Measurements from ENCODE around the gene NMNAT2. TPM values are rescaled to one million over a fixed set of nuclear protein-coding genes. Genes with fewer than 3 reads are reported as not detected.

Gene NMNAT2
- 1 to 10 TPM; 1.7 to 2.8 (median 2.4) TPM for total RNA-seq

DNA sequence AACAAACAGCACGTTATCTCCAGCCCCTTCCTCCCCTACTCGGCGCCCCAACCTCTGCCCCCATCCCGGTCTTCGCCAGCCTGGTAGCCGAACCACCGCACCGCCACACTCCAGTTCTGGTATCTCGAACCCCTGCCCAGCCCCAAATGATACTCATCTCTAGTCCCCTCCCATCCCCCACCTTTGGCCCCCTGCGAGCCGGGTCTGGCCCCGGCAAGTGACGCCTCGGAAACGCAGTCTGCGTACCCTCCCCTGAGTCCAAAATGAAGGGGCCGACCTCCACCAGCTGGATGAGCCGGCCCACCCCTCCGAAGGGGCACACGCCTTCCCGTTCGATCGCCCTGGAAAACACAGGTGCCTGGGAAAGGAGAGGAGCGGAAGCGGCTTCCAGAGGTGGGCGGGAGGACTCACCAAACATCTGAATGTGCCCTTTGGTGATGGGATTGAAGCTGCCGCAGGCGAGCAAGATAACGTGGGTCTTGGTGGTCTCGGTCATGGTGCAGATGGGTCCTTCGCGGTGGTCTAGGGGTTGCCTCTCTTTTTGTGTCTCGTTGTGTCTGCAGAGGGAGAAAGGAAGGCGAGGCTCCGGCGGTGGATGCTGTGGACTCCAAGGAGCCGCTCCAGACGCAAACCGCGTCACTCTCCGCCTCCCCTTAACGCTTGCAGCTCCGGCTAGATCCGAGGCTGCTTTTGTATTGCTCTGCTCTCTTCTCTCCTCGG, at the start of gene NMNAT2:
NMNAT2 (minus strand) TSS at position 609 of the 720 bp plus-strand sequence; CDS start at position 496, 113 bp downstream.
- intact Hi-C loops (cut with DNase I), result no loop called here
- no peak within 1 kb of the TSS for H3K27ac ChIP-seq (replicated peaks in 1 of 4)
- no peaks in the 10 kb centered on the region for H3K36me3 ChIP-seq
- peaks cover 4 to 56% (median 19%) of the 10 kb centered on the region in 4 donors for H3K27me3 ChIP-seq
- WGBS, result under 1% methylated on average over 43 of the region's 45 CpGs
- no peaks in the 10 kb centered on the region for H3K9me3 ChIP-seq
- peak within 1 kb of the TSS; percentile 46 to 56 (median 48) for H3K4me3 ChIP-seq
- no peak for TF ChIP-seq POLR2AphosphoS5 (IDR thresholded peaks at IDR 0.05)
- TF ChIP-seq, protein P1, sequence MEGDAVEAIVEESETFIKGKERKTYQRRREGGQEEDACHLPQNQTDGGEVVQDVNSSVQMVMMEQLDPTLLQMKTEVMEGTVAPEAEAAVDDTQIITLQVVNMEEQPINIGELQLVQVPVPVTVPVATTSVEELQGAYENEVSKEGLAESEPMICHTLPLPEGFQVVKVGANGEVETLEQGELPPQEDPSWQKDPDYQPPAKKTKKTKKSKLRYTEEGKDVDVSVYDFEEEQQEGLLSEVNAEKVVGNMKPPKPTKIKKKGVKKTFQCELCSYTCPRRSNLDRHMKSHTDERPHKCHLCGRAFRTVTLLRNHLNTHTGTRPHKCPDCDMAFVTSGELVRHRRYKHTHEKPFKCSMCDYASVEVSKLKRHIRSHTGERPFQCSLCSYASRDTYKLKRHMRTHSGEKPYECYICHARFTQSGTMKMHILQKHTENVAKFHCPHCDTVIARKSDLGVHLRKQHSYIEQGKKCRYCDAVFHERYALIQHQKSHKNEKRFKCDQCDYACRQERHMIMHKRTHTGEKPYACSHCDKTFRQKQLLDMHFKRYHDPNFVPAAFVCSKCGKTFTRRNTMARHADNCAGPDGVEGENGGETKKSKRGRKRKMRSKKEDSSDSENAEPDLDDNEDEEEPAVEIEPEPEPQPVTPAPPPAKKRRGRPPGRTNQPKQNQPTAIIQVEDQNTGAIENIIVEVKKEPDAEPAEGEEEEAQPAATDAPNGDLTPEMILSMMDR (IDR thresholded peaks at IDR 0.05), result no peak
- no peak for TF ChIP-seq EP300 (IDR thresholded peaks at IDR 0.05)
- TF ChIP-seq POLR2A (IDR thresholded peaks at IDR 0.05; ENCODE audit: low read depth), result no peak
- no peak for DNase-seq (ENCODE audit: extremely low spot score)
- peaks cover 19 to 24% (median 22%) of the 10 kb centered on the region in 4 donors for H3K4me1 ChIP-seq

DNA sequence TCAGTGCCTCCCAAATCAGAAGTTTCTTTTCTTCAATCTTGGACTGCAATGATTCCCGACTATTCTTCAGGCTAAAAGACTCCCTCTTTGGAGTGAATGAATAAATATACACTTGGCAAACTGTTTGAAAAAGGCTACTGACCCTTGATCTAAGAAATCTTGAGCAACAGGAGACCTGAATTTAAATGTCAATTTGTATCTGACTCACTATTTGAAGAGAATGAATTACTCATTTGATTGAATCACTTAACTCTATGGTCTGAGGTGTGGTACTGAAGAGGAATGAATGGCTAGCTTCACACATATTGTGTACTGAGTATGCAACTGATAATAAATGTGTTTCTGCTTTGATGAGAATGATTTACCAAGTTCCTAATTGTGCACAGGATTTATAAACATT, 49.5 kb upstream of the NMNAT2 start:
- Histone ChIP-seq H3K4me1 (peaks cover 0 to 6% (median 2%) of the 10 kb centered on the region in 4 donors), H3K9me3 (no peaks in the 10 kb centered on the region), H3K27ac (replicated peaks in 1 of 4) (no peak overlapping the region), H3K4me3 (no peak overlapping the region), H3K27me3 (peaks cover 0 to 6% (median 0%) of the 10 kb centered on the region in 4 donors), H3K36me3 (no peaks in the 10 kb centered on the region)
- 77% methylated on average over 1 of the region's 1 CpG for WGBS
- intact Hi-C loops (cut with DNase I), result no loop called here
- no peak for TF ChIP-seq EP300 (IDR thresholded peaks at IDR 0.05)
- TF ChIP-seq, protein P1 (IDR thresholded peaks at IDR 0.05), result no peak
- DNase-seq (ENCODE audit: extremely low spot score), result no peak

DNA sequence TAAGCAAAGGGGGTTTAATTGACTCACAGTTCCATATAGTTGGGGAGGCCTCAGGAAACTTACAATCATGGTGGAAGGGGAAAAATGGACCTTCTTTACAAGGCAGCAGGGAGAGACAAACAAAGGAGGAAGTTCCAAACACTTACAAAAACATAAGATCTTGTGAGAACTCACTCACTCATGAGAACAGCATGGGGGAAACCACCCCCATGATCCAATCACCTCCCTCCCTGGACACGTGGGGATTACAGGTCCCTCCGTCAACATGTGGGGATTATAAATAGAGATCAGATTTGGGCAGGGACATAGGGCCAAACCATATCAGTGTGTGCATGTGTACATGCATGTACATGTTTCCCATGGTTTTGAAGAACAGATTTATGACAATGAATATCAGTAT, 48.6 kb upstream of the NMNAT2 start:
- no peaks in the 10 kb centered on the region for H3K36me3 ChIP-seq
- no peak overlapping the region for H3K4me3 ChIP-seq
- H3K27ac ChIP-seq (replicated peaks in 1 of 4), result no peak overlapping the region
- peaks cover 0 to 6% (median 0%) of the 10 kb centered on the region in 4 donors for H3K27me3 ChIP-seq
- DNase-seq (ENCODE audit: extremely low spot score), result no peak
- H3K4me1 ChIP-seq, result peaks cover 0 to 6% (median 2%) of the 10 kb centered on the region in 4 donors
- intact Hi-C loops (cut with DNase I), result no loop called here
- TF ChIP-seq, protein P1 (IDR thresholded peaks at IDR 0.05), result no peak
- TF ChIP-seq POLR2A (IDR thresholded peaks at IDR 0.05; ENCODE audit: low read depth) (no peak), POLR2AphosphoS5 (IDR thresholded peaks at IDR 0.05) (no peak), EP300 (IDR thresholded peaks at IDR 0.05) (no peak)
- 51% methylated on average over 2 of the region's 2 CpGs for WGBS
- H3K9me3 ChIP-seq, result no peaks in the 10 kb centered on the region

DNA sequence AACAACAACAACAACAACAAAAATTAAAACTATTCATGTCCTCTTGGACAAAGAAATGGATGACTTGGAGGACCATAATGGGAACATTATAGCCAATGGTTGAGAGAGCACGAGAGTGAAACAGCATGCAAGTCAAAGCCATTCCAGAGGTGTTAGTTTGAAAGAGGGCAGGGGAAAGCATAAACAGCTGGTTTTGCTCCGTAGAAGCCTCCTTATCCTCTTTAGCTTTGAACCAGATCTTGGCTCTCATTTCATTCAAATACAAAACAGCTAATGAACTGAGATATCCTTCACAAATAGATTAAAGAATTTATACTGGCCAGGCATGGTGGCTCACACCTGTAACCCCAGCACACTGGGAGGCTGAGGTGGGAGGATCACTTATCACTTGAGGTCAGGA, 45.4 kb upstream of the NMNAT2 start:
- DNase-seq (ENCODE audit: extremely low spot score), result no peak
- Histone ChIP-seq H3K27ac (replicated peaks in 1 of 4) (no peak overlapping the region), H3K4me3 (no peak overlapping the region), H3K27me3 (peaks cover 0 to 11% (median 0%) of the 10 kb centered on the region in 4 donors), H3K36me3 (no peaks in the 10 kb centered on the region), H3K4me1 (peaks cover 0 to 7% (median 0%) of the 10 kb centered on the region in 4 donors), H3K9me3 (no peaks in the 10 kb centered on the region)
- 71% methylated on average over 2 of the region's 2 CpGs for WGBS
- no peak for TF ChIP-seq POLR2A (IDR thresholded peaks at IDR 0.05; ENCODE audit: low read depth)
- no peak for TF ChIP-seq POLR2AphosphoS5 (IDR thresholded peaks at IDR 0.05)
- TF ChIP-seq, protein P1 (IDR thresholded peaks at IDR 0.05), result no peak
- no peak for TF ChIP-seq EP300 (IDR thresholded peaks at IDR 0.05)
- intact Hi-C loops (cut with DNase I), result no loop called here
